ENCODE data around the gene FAM3D. TPM values are rescaled to one million over a fixed set of nuclear protein-coding genes. Genes with fewer than 3 reads are reported as not detected.
A peak's percentile ranks its signal among the peaks of the same experiment; 100 is the strongest.

Gene FAM3D
- total and polyA plus RNA-seq, 2 of the 8 experiments (the other 6 are each of a cell fraction or from before 2014, with no cell fraction given) = not detected

DNA sequence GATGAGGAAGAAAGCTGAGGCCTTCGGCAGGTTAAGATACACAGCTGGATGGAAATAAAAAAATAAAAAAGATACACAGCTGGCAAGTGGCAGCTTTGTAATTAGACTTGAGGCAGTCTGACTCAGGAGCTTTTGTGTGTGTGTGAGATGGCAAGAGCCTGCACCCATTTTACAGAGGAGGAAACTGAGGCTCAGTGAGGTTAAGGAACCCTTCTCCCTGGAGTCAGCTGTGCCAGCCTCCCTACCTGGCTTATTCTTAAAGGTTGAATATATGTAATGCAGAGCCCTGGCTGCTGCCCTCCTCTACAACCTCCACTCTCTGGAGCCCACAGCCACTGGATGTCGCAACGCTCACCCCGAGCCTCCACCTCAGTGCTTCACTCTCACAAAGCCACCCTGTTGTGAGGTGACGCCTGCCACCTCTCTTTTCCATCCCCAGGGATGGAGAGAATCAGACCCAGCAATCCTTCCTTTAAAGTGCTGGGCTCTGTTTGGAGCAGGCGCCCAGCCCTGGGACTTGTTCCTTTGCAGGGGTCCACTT is 68.7 kb downstream of the FAM3D start:
- no peak for FAIRE-seq
- no peaks in the 10 kb centered on the region for H3K79me1 ChIP-seq (ENCODE audit: low read depth, low read length)
- no peak overlapping the region; the same call in 1 of the 2 replicates for H2BK5ac ChIP-seq (ENCODE audit: low read depth, low read length)
- H3K18ac ChIP-seq (ENCODE audit: extremely low read depth, low read length) = no peak overlapping the region
- TF ChIP-seq KDM1A (IDR thresholded peaks at IDR 0.05; ENCODE audit: borderline replicate concordance, low read length) = peak; percentile 63; the same call in 1 of the 2 replicates
- no peak for TF ChIP-seq RNF2 (IDR thresholded peaks at IDR 0.05; ENCODE audit: borderline replicate concordance, low read depth, low read length, missing control alignments, poor library complexity, severe bottlenecking)
- 0 out of 4 replicates have a peak, but pooled peaks of 1 of the 2 experiments have one; percentile 41 for TF ChIP-seq HDAC2 (IDR thresholded peaks at IDR 0.05; ENCODE audit: borderline replicate concordance in 1 of 2, low read depth in 2 of 2, low read length in 2 of 2)
- TF ChIP-seq CEBPB (IDR thresholded peaks at IDR 0.05; ENCODE audit: low read depth, low read length) = peak; percentile 76
- peaks cover 1% of the 10 kb centered on the region; the same call in 1 of the 2 replicates for H3K23me2 ChIP-seq (ENCODE audit: low read depth, low read length)
- H2AK5ac ChIP-seq (ENCODE audit: low read depth, low read length) = no peak overlapping the region
- H3K14ac ChIP-seq (ENCODE audit: insufficient read length) = no peak overlapping the region
- no peaks in the 10 kb centered on the region for H3K9me3 ChIP-seq (ENCODE audit: insufficient read depth in 2 of 2, low read depth in 1 of 2, low read length in 1 of 2)
- no peak overlapping the region for H4K5ac ChIP-seq (ENCODE audit: insufficient read length, low read depth, low read length)
- no peak overlapping the region for H4K8ac ChIP-seq (ENCODE audit: extremely low read depth, insufficient read depth, low read length)
- peaks cover 0 to 3% (median 0%) of the 10 kb centered on the region in 4 experiments; a peak in 1 of 7 replicates for H3K4me1 ChIP-seq (replicated peaks in 1 of 4; ENCODE audit: control insufficient read depth in 3 of 4, insufficient read depth in 4 of 4, low read length in 3 of 4)
- H3K4me2 ChIP-seq (ENCODE audit: insufficient read depth in 1 of 2, low read depth in 2 of 2, low read length in 2 of 2) = no peak overlapping the region
- H3K56ac ChIP-seq (replicated peaks; ENCODE audit: insufficient read length, low read depth, low read length) = no peak overlapping the region
- ChIA-PET POLR2A (ENCODE audit: partially characterized antibody) (interaction anchor here (0.6 kb wide), 1 partner anchor 9 kb away, joined by 3 read pairs; no protein-coding TSS in a partner anchor), CTCF (ENCODE audit: partially characterized antibody) (interaction anchor here (0.6 to 2.8 kb wide), 7 partner anchors 8 to 30 kb away, joined by 3 to 16 read pairs (median 4); no protein-coding TSS in a partner anchor)
- H3K36me3 ChIP-seq (ENCODE audit: control insufficient read depth in 2 of 4, insufficient read depth in 4 of 4, low read length in 3 of 4) = no peaks in the 10 kb centered on the region
- H2BK120ac ChIP-seq (replicated peaks; ENCODE audit: low read depth, low read length) = no peak overlapping the region
- H4K20me1 ChIP-seq (replicated peaks in 1 of 2; ENCODE audit: control insufficient read depth in 1 of 2, insufficient read depth in 2 of 2, low read length in 2 of 2) = no peaks in the 10 kb centered on the region
- H2BK12ac ChIP-seq (ENCODE audit: low read depth, low read length) = no peak overlapping the region
- H3K9ac ChIP-seq (replicated peaks in 1 of 4; ENCODE audit: extremely low read depth in 1 of 4, low read depth in 3 of 4, low read length in 3 of 4) = no peak overlapping the region
- H3K23ac ChIP-seq (ENCODE audit: insufficient read length) = no peak overlapping the region
- no peak overlapping the region for H2BK15ac ChIP-seq (ENCODE audit: low read length)
- H2AFZ ChIP-seq (ENCODE audit: low read length) = no peak overlapping the region
- WGBS, 2 experiments (ENCODE audit: extremely low coverage in 1 of 2, insufficient coverage in 1 of 2, insufficient read length in 1 of 2, insufficient replicate concordance in 2 of 2, low coverage in 1 of 2, low lambda C conversion rate in 2 of 2, missing lambda C conversion rate in 1 of 2) = 77% methylated on average over 6 of the region's 6 CpGs; no CpG with 5 or more reads in 1 of the 2 experiments
- H2BK20ac ChIP-seq (ENCODE audit: low read length) = no peak overlapping the region
- H3K4ac ChIP-seq (replicated peaks; ENCODE audit: insufficient read length, low read depth, low read length) = no peak overlapping the region
- no peak overlapping the region for H3K27ac ChIP-seq (ENCODE audit: low read depth, low read length)
- H4K91ac ChIP-seq (replicated peaks; ENCODE audit: insufficient read length, low read length) = no peak overlapping the region
- no peaks in the 10 kb centered on the region for H3K27me3 ChIP-seq (replicated peaks in 1 of 4; ENCODE audit: control insufficient read depth in 3 of 4, extremely low read depth in 1 of 4, insufficient read depth in 3 of 4, low read length in 3 of 4)
- no peak for DNase-seq (ENCODE audit: low read depth in 1 of 2, low spot score in 2 of 2)
- no peak overlapping the region for H3K4me3 ChIP-seq (ENCODE audit: extremely low read depth in 1 of 4, insufficient read depth in 2 of 4, low read depth in 3 of 4, low read length in 4 of 4)
- H3K79me2 ChIP-seq (ENCODE audit: control insufficient read depth in 1 of 2, insufficient read depth in 2 of 2, low read length in 2 of 2) = no peaks in the 10 kb centered on the region
